HG03025 (cell line): ENCODE data around the gene MAP7.
"Not testable (repeated sequence)": the region's sequence is repeated elsewhere in the genome, so short reads cannot be mapped to it uniquely, and the experiment has no call there.

Experiments
- ATAC-seq: cut with Tn5 transposase; IDR thresholded peaks from one replicate; pipeline ENCODE4 v1.9.1; 2021; ENCODE audit warnings: mild to moderate bottlenecking, moderate library complexity; ENCODE audit not compliant: unreplicated experiment, low FRiP score

Gene MAP7

GRCh38 chr6:136318676-136319075 lies 231.5 kb downstream of the MAP7 start:
- ATAC-seq: no peak

GRCh38 chr6:136317971-136318370 lies 232.3 kb downstream of the MAP7 start:
- ATAC-seq: no peak

- no peak for ATAC-seq
Measured at GRCh38 chr6:136317021-136317694, 233.1 kb downstream of the MAP7 start.

- ATAC-seq: no peak
Measured at GRCh38 chr6:136315594-136315993, 234.6 kb downstream of the MAP7 start.

GRCh38 chr6:136312975-136313374 lies 237.2 kb downstream of the MAP7 start:
- no peak for ATAC-seq

GRCh38 chr6:136309729-136310311 lies 240.4 kb downstream of the MAP7 start:
- ATAC-seq: no peak

GRCh38 chr6:136309171-136309570 lies 241.1 kb downstream of the MAP7 start:
- no peak for ATAC-seq

- not testable (repeated sequence) for ATAC-seq
Measured at GRCh38 chr6:136308469-136308868, 241.8 kb downstream of the MAP7 start.

GRCh38 chr6:136307351-136307750 lies 242.9 kb downstream of the MAP7 start:
- ATAC-seq: no peak

- ATAC-seq: no peak
Measured at GRCh38 chr6:136306466-136306865, 243.8 kb downstream of the MAP7 start.

GRCh38 chr6:136304410-136304809 lies 245.8 kb downstream of the MAP7 start:
- no peak for ATAC-seq

- no peak for ATAC-seq
Measured at GRCh38 chr6:136303516-136303915, 246.7 kb downstream of the MAP7 start.

GRCh38 chr6:136294621-136295020 lies 255.6 kb downstream of the MAP7 start:
- ATAC-seq: no peak
